Esophagus (tissue), 2 donors: ENCODE data around the gene TMEM106B. TPM values are rescaled to one million over a fixed set of nuclear protein-coding genes. Genes with fewer than 3 reads are reported as not detected.

Source experiments
- H3K27ac ChIP-seq, 2 donors: one replicate each; pipeline ENCODE4 v1.5.1; 2013; ENCODE audit warnings: low read depth in 2 of 2, mild to moderate bottlenecking in 2 of 2, inconsistent platforms in 1 of 2, low read length in 1 of 2, moderate library complexity in 1 of 2
- H3K27me3 ChIP-seq, 2 donors: one replicate each; pipeline ENCODE4 v1.6.1; 2013; ENCODE audit warnings: low read length in 2 of 2, control low read depth in 1 of 2, mild to moderate bottlenecking in 1 of 2; ENCODE audit not compliant: insufficient read depth in 2 of 2, control insufficient read depth in 1 of 2
- H3K36me3 ChIP-seq, 2 donors: one replicate each; pipeline ENCODE4 v1.6.1; 2013; ENCODE audit warnings: low read length in 1 of 2; ENCODE audit not compliant: control insufficient read depth in 2 of 2, insufficient read depth in 2 of 2
- H3K4me1 ChIP-seq, 2 donors: one replicate each; pipeline ENCODE4 v1.6.1; 2013; ENCODE audit warnings: low read length in 1 of 2; ENCODE audit not compliant: control insufficient read depth in 2 of 2, insufficient read depth in 2 of 2
- H3K4me3 ChIP-seq, 2 donors: one replicate each; pipeline ENCODE4 v1.5.1; 2013; ENCODE audit warnings: low read length in 2 of 2, mild to moderate bottlenecking in 2 of 2, low read depth in 1 of 2, moderate library complexity in 1 of 2
- H3K9me3 ChIP-seq, 2 donors: one replicate each; pipeline ENCODE4 v1.6.1; 2013; ENCODE audit warnings: mild to moderate bottlenecking in 2 of 2, low read depth in 1 of 2, low read length in 1 of 2, moderate library complexity in 1 of 2; ENCODE audit not compliant: control insufficient read depth in 2 of 2, insufficient read depth in 1 of 2
- WGBS, 2 donors: extraction: QIAGEN DNeasy Blood & Tissue Kit; methylation state at CpG; one replicate each; pipeline ENCODE4 v1.1.7; 2013; 5-methylcytosine and 5-hydroxymethylcytosine counted together
- polyA plus RNA-seq, 2 donors: library from polyadenylated mRNA; stranded (reverse); fragments of 200-250 nt; gene quantifications; one replicate each; pipeline ENCODE4 v1.2.3, GENCODE V29; 2013
- donor health status: healthy with polysubstance abuse.
- donor health status: Bipolar disorder and iron deficiency.

The TMEM106B gene
- polyA plus RNA-seq, 2 donors, result 11.8 to 12.1 TPM

- no peak overlapping the region for H3K4me3 ChIP-seq
- H3K4me1 ChIP-seq, result peaks cover 0 to 3% of the 10 kb centered on the region in 2 donors
- no peak overlapping the region for H3K27ac ChIP-seq
- no peaks in the 10 kb centered on the region for H3K27me3 ChIP-seq
- H3K36me3 ChIP-seq, result no peaks in the 10 kb centered on the region
- peaks cover 0 to 7% of the 10 kb centered on the region in 2 donors for H3K9me3 ChIP-seq
- 43 to 46% methylated on average over 1 of the region's 1 CpG for WGBS, 2 donors
Measured at GRCh38 chr7:12287901-12288300, 76.8 kb downstream of the TMEM106B start.

GRCh38 chr7:12289996-12290395 is 78.9 kb downstream of the TMEM106B start:
- 73 to 92% methylated on average over 6 of the region's 6 CpGs for WGBS, 2 donors
- Histone ChIP-seq H3K27ac (no peak overlapping the region), H3K27me3 (no peaks in the 10 kb centered on the region), H3K9me3 (peaks cover 0 to 7% of the 10 kb centered on the region in 2 donors), H3K4me3 (no peak overlapping the region), H3K36me3 (no peaks in the 10 kb centered on the region), H3K4me1 (peaks cover 0 to 3% of the 10 kb centered on the region in 2 donors)

- Histone ChIP-seq H3K36me3 (no peaks in the 10 kb centered on the region), H3K9me3 (peaks cover 0 to 9% of the 10 kb centered on the region in 2 donors), H3K27me3 (no peaks in the 10 kb centered on the region), H3K27ac (no peak overlapping the region), H3K4me3 (no peak overlapping the region), H3K4me1 (peaks cover 2 to 3% of the 10 kb centered on the region in 2 donors)
- WGBS, 2 donors, result 89 to 94% methylated on average over 1 of the region's 1 CpG
Measured at GRCh38 chr7:12290761-12291160, 79.7 kb downstream of the TMEM106B start.

DNA sequence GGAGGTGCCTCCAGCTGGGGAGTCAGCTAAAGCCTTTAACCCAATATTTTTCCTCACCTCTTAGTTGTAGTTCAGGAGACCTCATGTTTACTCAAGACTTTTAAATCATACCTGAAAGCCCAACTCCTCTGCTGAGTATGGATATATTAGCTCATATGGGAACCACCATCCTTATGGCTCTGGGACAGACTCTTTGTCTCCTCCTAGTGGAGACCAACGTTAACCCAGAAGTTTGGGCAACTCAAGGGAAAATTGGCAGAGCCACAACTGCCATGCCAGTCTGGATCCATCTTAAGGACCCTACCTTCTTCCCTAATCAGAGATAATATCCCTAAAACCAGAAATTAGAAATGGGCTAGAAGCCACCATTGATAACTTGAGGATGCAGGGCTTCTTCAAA is 80.8 kb downstream of the TMEM106B start:
- 69 to 75% methylated on average over 1 of the region's 1 CpG for WGBS, 2 donors

More for the DNA sequence above, 80.8 kb downstream of the TMEM106B start:
- Histone ChIP-seq H3K27me3 (no peaks in the 10 kb centered on the region), H3K4me1 (peaks cover 3 to 8% of the 10 kb centered on the region in 2 donors), H3K4me3 (no peak overlapping the region), H3K27ac (no peak overlapping the region), H3K36me3 (no peaks in the 10 kb centered on the region), H3K9me3 (peaks cover 0 to 9% of the 10 kb centered on the region in 2 donors)

Other genes starting within 250 kb of the TMEM106B start
- gene VWDE, start 192.6 kb downstream of the TMEM106B start, polyA plus RNA-seq, result 1 to 10 TPM in 1 of 2 donors, under 1 TPM in 1; 0.20 to 2.8 TPM